Lung (tissue), 12 donors: Measurements from ENCODE around the gene HPCAL4. TPM values are rescaled to one million over a fixed set of nuclear protein-coding genes. Genes with fewer than 3 reads are reported as not detected.

ENCODE experiments used
- ATAC-seq: fragments of 200-7000 bp; cut with Tn5 transposase; one replicate; pipeline ENCODE4 v1.9.1; 2020; ENCODE audit warnings: moderate number of reproducible peaks; ENCODE audit not compliant: insufficient read depth, low FRiP score
- DNase-seq, 3 donors: peaks; one replicate each; pipeline ENCODE4 v3.0.0-alpha.2; 2013 to 2017
- H3K27ac ChIP-seq, 2 donors: one replicate each; pipeline ENCODE4 v1.5.1; 2013; ENCODE audit warnings: mild to moderate bottlenecking in 2 of 2, moderate library complexity in 2 of 2, control low read depth in 1 of 2, inconsistent platforms in 1 of 2, low read depth in 1 of 2, low read length in 1 of 2
- H3K27me3 ChIP-seq, 3 donors: one replicate each; pipeline ENCODE4 v1.5.1; 2013; ENCODE audit warnings: low read length in 2 of 3; ENCODE audit not compliant: control insufficient read depth in 3 of 3, insufficient read depth in 3 of 3
- H3K36me3 ChIP-seq, 4 donors: one replicate each; pipeline ENCODE4 v1.5.1; 2013; ENCODE audit warnings: low read length in 4 of 4, mild to moderate bottlenecking in 1 of 4, moderate library complexity in 1 of 4; ENCODE audit not compliant: control insufficient read depth in 4 of 4, insufficient read depth in 4 of 4
- H3K4me1 ChIP-seq, 5 donors: one replicate each; pipeline ENCODE4 v1.5.1; 2013; ENCODE audit warnings: low read length in 5 of 5, mild to moderate bottlenecking in 2 of 5, moderate library complexity in 1 of 5; ENCODE audit not compliant: control insufficient read depth in 5 of 5, insufficient read depth in 5 of 5
- H3K4me3 ChIP-seq: one replicate; pipeline ENCODE4 v1.5.1; 2013; ENCODE audit warnings: mild to moderate bottlenecking, control low read depth, moderate library complexity
- H3K9ac ChIP-seq, 2 donors: one replicate each; pipeline ENCODE4 v1.5.1; 2013; ENCODE audit warnings: low read length in 2 of 2, control low read depth in 1 of 2; ENCODE audit not compliant: insufficient read depth in 1 of 2
- H3K9me3 ChIP-seq, 4 donors: one replicate each; pipeline ENCODE4 v1.5.1; 2013; ENCODE audit warnings: low read length in 3 of 4, mild to moderate bottlenecking in 1 of 4, moderate library complexity in 1 of 4; ENCODE audit not compliant: control insufficient read depth in 4 of 4, insufficient read depth in 3 of 4
- CTCF ChIP-seq: IDR thresholded peaks from 2 replicates; pipeline ENCODE4 v1.5.1; 2012; ENCODE audit warnings: mild to moderate bottlenecking; ENCODE audit errors: control extremely low read depth, extremely low read depth
- WGBS, 2 donors: extraction: QIAGEN DNeasy Blood & Tissue Kit; methylation state at CpG; one replicate each; pipeline ENCODE4 v1.1.7; 2013; 5-methylcytosine and 5-hydroxymethylcytosine counted together
- polyA plus RNA-seq, 2 donors: library from polyadenylated mRNA; stranded (reverse); fragments of 200-250 nt; gene quantifications; one replicate each; pipeline ENCODE4 v1.2.1, GENCODE V29; 2013
- total RNA-seq, 2 donors: library from RNA; depleted of rRNA in 1 of 2; stranded (reverse); fragments of >200 nt in 1 of 2; gene quantifications; one replicate each; pipeline ENCODE4 v1.2.1, GENCODE V29; 2014 to 2021
- donor health status: control.
- donor health status: control.
- donor health status: Bipolar disorder and iron deficiency.
- donor health status: healthy.
- donor health status: DM: yes; HTN: yes; CAD: no.

The HPCAL4 gene
- total and polyA plus RNA-seq, 4 donors: 0.08 to 0.43 (median 0.17) TPM

DNA sequence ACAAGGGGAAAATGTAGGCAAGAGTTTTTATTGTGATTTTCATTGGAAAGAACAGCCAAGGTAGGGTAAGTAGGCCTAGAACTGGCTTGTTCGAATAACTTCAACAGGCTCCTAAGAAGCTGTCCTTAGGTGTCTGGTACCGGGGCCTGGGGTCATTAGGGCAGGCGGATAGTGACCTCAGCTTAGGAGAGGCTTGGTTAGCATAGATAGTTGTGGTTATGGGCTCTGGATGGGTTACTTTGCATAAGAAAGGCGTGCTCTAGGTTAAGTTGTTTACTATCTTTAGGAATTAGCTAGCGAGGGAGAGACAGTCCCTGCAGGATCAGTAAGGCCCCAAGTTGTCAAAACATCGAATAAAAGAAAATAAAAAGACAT, 20.7 kb upstream of the HPCAL4 start:
- Histone ChIP-seq H3K27me3 (peaks cover 0 to 19% (median 12%) of the 10 kb centered on the region in 3 donors), H3K36me3 (no peaks in the 10 kb centered on the region), H3K4me1 (no peaks in the 10 kb centered on the region), H3K9ac (no peak overlapping the region), H3K4me3 (no peak overlapping the region), H3K9me3 (no peaks in the 10 kb centered on the region), H3K27ac (no peak overlapping the region)
- WGBS, 2 donors: 83 to 87% methylated on average over 6 of the region's 6 CpGs
- DNase-seq (no peak), ATAC-seq (no peak)
- TF ChIP-seq CTCF: no peak

- H3K36me3 ChIP-seq: no peaks in the 10 kb centered on the region
- ATAC-seq: no peak
- no peaks in the 10 kb centered on the region for H3K4me1 ChIP-seq
- WGBS, 2 donors: 80 to 88% methylated on average over 12 of the region's 12 CpGs
- H3K27ac ChIP-seq: no peak overlapping the region
- no peak overlapping the region for H3K9ac ChIP-seq
- H3K27me3 ChIP-seq: peaks cover 0 to 16% (median 9%) of the 10 kb centered on the region in 3 donors
- TF ChIP-seq CTCF: no peak
- H3K4me3 ChIP-seq: no peak overlapping the region
- no peaks in the 10 kb centered on the region for H3K9me3 ChIP-seq
- DNase-seq: no peak
These were observed 20.1 kb upstream of the HPCAL4 start for GRCh38 chr1:39711104-39711965.

DNA sequence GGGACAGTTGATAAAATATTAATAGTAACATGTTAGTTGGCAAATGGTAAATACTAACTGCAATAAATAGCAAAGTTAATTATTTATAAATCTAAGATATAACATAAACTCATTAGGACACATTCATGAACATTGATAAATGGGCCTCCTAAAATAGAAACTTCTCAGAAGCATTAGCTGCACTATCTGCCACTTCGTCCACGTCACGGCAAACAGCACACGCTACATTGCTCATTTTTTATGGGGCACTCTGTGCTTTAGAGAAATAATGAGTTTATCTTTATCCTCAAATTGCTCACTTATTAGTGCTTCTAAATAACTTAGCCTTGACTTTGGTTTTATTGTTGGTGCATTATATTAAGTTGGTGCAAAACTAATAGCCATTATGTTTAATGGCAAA, 16.3 kb upstream of the HPCAL4 start:
- Histone ChIP-seq H3K9ac (no peak overlapping the region), H3K9me3 (no peaks in the 10 kb centered on the region), H3K27ac (no peak overlapping the region), H3K36me3 (no peaks in the 10 kb centered on the region), H3K4me1 (no peaks in the 10 kb centered on the region), H3K27me3 (peaks cover 0 to 3% (median 2%) of the 10 kb centered on the region in 3 donors), H3K4me3 (no peak overlapping the region)
- TF ChIP-seq CTCF: no peak
- DNase-seq: no peak
- WGBS, 2 donors: 92% methylated on average over 4 of the region's 4 CpGs
- no peak for ATAC-seq
